ENCODE data around the gene NXNL1. TPM values are rescaled to one million over a fixed set of nuclear protein-coding genes. Genes with fewer than 3 reads are reported as not detected.

NXNL1 gene
- total RNA-seq, 4 donors from 2014 or later = not detected

DNA sequence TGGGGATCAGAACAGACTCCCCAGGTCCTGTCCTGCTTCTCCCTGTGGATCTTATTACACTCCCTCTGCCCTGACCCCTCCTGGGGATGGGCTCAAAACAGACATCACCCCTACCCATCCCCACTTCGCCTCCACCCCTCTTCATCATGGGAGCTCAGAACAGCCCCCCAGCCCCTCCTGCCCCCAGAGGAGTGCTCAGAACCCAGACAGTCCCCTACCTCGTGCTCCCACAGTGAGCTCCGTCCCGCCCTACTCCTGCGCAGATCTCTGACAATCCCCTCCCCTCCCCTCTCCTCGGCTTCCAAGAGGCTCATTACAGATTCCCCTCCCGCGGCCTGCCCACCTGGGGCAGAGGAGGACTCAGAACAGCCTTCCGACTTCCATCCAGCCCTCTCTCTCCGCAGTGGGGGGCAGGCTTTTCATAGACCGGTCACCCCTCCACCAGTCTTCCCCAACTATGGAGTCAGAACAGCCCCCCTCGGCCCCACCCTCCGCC, 6.1 kb downstream of the NXNL1 start:
- WGBS, 2 donors = 24 to 36% methylated on average over 8 to 9 of the region's 13 CpGs
- intact Hi-C loops (cut with DNase I) = no loop called here
- peaks cover 0 to 68% (median 20%) of the 10 kb centered on the region in 4 donors for H3K27me3 ChIP-seq
- peaks cover 0 to 50% (median 7%) of the 10 kb centered on the region in 3 donors for H3K4me1 ChIP-seq
- H3K9me3 ChIP-seq = peaks cover 0 to 4% (median 0%) of the 10 kb centered on the region in 3 donors
- H3K36me3 ChIP-seq = no peaks in the 10 kb centered on the region
- DNase-seq = no peak
- TF ChIP-seq POLR2A (IDR thresholded peaks at IDR 0.05) = no peak
- TF ChIP-seq, protein P1, sequence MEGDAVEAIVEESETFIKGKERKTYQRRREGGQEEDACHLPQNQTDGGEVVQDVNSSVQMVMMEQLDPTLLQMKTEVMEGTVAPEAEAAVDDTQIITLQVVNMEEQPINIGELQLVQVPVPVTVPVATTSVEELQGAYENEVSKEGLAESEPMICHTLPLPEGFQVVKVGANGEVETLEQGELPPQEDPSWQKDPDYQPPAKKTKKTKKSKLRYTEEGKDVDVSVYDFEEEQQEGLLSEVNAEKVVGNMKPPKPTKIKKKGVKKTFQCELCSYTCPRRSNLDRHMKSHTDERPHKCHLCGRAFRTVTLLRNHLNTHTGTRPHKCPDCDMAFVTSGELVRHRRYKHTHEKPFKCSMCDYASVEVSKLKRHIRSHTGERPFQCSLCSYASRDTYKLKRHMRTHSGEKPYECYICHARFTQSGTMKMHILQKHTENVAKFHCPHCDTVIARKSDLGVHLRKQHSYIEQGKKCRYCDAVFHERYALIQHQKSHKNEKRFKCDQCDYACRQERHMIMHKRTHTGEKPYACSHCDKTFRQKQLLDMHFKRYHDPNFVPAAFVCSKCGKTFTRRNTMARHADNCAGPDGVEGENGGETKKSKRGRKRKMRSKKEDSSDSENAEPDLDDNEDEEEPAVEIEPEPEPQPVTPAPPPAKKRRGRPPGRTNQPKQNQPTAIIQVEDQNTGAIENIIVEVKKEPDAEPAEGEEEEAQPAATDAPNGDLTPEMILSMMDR (IDR thresholded peaks at IDR 0.05) = no peak
- H3K4me3 ChIP-seq = no peak overlapping the region
- no peak overlapping the region for H3K27ac ChIP-seq

DNA sequence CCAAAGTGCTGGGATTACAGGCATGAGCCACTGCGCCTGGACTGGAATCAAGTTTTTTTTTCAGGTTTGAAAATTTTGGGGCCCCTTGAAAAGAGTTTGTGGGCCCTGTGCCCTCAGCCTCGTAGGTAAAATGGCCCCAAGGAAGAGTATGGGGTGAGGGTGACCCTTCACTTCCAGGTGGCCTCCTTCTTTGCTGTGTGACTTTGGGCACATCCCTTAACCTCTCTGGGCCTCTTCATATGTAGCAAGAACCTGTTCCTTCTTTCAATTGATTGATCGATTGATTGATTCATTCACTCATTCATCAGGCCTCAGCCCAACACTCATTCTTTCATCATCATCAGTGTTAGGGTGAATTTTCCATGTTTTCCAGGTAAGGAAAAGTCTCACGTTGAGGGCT, 8.9 kb downstream of the NXNL1 start:
- peaks cover 0 to 57% (median 20%) of the 10 kb centered on the region in 4 donors for H3K27me3 ChIP-seq
- WGBS, 2 donors = 66 to 80% methylated on average over 4 of the region's 4 CpGs

DNA sequence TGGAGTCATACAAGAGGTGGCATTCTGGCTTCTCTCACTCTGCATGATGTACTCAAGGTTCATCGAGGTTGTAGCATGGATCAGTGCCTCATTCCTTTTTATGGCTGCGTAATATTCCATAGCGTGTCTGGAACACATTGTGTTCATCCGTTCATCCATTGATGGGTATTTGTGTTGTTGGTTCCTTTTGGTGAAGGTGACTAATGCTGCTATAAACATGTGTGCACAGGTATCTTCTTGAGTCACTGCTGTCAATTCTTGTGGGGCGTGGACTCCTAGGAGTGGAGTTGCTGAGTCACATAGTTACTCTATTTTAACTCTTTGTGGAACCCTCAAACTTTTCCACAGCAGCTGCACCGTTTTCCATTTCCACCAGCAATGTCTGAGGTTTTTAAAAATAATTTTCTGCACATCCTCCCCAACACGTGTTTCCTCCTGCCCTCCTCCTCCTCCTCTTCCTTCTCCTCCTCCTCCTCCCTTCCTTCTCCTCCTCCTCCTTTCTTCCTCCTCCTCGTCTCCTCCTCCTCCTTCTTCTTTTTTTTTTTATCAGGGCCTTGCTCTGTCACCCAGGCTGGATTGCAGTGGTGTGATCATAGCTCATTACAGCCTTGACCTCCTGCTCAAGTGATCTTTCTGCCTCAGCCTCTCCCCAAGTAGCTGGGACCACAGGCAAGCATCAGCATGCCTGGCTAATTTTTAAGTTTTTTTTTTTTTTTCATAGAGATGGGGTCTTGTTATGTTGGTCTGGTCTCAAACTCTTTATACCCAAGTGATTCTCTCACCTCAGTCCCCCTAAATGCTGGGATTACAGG, 10.3 kb downstream of the NXNL1 start:
- H3K4me1 ChIP-seq = peaks cover 4 to 54% (median 6%) of the 10 kb centered on the region in 3 donors
- peak overlapping the region in 3 of 4 donors; percentile 78 to 86 (median 80) for H3K27ac ChIP-seq
- WGBS, 2 donors = 20 to 28% methylated on average over 8 of the region's 8 CpGs
- H3K27me3 ChIP-seq = peaks cover 0 to 43% (median 12%) of the 10 kb centered on the region in 4 donors
- TF ChIP-seq POLR2A (IDR thresholded peaks at IDR 0.05) = no peak
- TF ChIP-seq, protein P1 (IDR thresholded peaks at IDR 0.05) = no peak
- H3K4me3 ChIP-seq = no peak overlapping the region
- no peak for DNase-seq
- H3K36me3 ChIP-seq = no peaks in the 10 kb centered on the region
- intact Hi-C loops (cut with DNase I) = no loop called here
- peaks cover 0 to 4% (median 0%) of the 10 kb centered on the region in 3 donors for H3K9me3 ChIP-seq

More for the DNA sequence above, 8.9 kb downstream of the NXNL1 start:
- H3K9me3 ChIP-seq = peaks cover 0 to 4% (median 0%) of the 10 kb centered on the region in 3 donors
- peaks cover 6 to 59% (median 10%) of the 10 kb centered on the region in 3 donors for H3K4me1 ChIP-seq
- no peaks in the 10 kb centered on the region for H3K36me3 ChIP-seq
- no peak overlapping the region for H3K4me3 ChIP-seq
- intact Hi-C loops (cut with DNase I) = no loop called here
- DNase-seq = no peak
- H3K27ac ChIP-seq = peak overlapping the region in 3 of 4 donors; percentile 78 to 86 (median 80)
- TF ChIP-seq POLR2A (IDR thresholded peaks at IDR 0.05) = no peak
- TF ChIP-seq, protein P1 (IDR thresholded peaks at IDR 0.05) = no peak

DNA sequence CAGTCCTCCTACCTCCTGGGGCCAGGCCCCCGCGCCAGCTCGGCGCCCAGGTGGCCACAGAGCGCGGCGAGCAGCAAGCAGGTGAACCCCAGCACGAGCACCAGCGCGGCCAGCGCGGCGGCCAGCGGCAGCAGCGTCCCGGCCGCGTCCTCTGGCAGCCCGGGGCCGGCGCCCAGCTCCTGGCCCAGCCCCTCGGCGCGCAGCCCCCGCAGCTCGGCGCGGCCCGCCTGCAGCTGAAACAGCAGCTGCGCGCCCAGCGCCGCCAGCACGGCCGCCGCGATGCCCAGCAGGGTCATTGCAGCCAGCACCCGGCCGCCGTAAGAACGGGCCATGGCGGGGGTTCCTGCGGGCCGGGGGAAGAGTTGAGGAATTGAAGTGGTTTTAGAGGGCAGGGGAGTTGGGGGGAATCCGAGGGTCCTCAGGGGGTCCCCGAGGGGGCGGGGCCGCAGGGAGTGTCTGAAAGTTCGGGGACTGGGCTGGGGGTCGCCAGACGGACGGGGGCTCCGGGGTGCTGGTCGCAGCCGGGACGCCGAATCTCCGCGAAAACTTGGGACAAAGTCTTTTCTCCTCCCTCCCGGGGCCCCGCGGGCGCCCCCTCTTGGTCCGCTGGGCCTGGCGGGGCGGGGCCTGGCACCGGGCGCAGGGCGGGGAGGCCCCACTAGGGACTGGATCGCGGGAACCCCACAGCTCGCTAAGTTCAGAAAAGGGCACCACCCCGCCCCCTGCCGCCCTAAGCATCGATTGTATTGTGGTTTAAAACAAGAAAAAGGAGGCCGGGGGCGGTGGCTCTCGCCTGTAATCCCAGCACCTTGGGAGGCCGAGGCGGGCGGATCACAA, 12.4 kb downstream of the NXNL1 start, which contains the start of gene TMEM221:
Gene TMEM221, minus strand, starts transcription at position 538 of the 837 bp plus-strand sequence. Its CDS starts 206 bp downstream, at position 332.
- H3K36me3 ChIP-seq = no peaks in the 10 kb centered on the region
- WGBS, 2 donors = 0% methylated on average over 1 to 2 of the region's 81 CpGs
- H3K9me3 ChIP-seq = peaks cover 0 to 3% (median 0%) of the 10 kb centered on the region in 3 donors
- peaks cover 0 to 22% (median 0%) of the 10 kb centered on the region in 4 donors for H3K27me3 ChIP-seq
- H3K27ac ChIP-seq = peak within 1 kb of the TSS in 3 of 4 donors; percentile 14 to 44 (median 33)
- DNase-seq = no peak
- peak within 1 kb of the TSS; percentile 28 to 70 (median 49) for H3K4me3 ChIP-seq
- TF ChIP-seq, protein P1 (IDR thresholded peaks at IDR 0.05) = peak in 5 of 6 experiments; percentile 20 to 64 (median 43)
- no peak for TF ChIP-seq POLR2A (IDR thresholded peaks at IDR 0.05)
- intact Hi-C loops (cut with DNase I) = no loop called here
- peaks cover 3 to 39% (median 6%) of the 10 kb centered on the region in 3 donors for H3K4me1 ChIP-seq

All from esophagus squamous epithelium (tissue), 5 donors.